HG03280 (cell line): Measurements from ENCODE around the gene TARDBP.
A peak's percentile ranks its signal among the peaks of the same experiment; 100 is the strongest.
"Not testable (repeated sequence)": the region's sequence is repeated elsewhere in the genome, so short reads cannot be mapped to it uniquely, and the experiment has no call there.

Source experiments
- ATAC-seq: cut with Tn5 transposase; IDR thresholded peaks from one replicate; pipeline ENCODE4 v1.9.1; 2021; ENCODE audit warnings: mild to moderate bottlenecking, moderate library complexity; ENCODE audit not compliant: unreplicated experiment

Gene TARDBP

GRCh38 chr1:11012260-11013159 is at the start of gene TARDBP:
TARDBP (plus strand) TSS chr1:11012654; CDS start chr1:11013728, 1,074 bp downstream.
- ATAC-seq: peak; percentile 87

- ATAC-seq: no peak
Observed at GRCh38 chr1:10965546-10966226, 46.8 kb upstream of the TARDBP start.

GRCh38 chr1:10967090-10967489 is 45.4 kb upstream of the TARDBP start:
- no peak for ATAC-seq

- ATAC-seq: no peak
Observed at GRCh38 chr1:10968411-10968826, 44.0 kb upstream of the TARDBP start.

- no peak for ATAC-seq
Observed at GRCh38 chr1:10969267-10969970, 43.0 kb upstream of the TARDBP start.

GRCh38 chr1:10969971-10970332 is 42.5 kb upstream of the TARDBP start:
- no peak for ATAC-seq

GRCh38 chr1:10973552-10973951 is 38.9 kb upstream of the TARDBP start:
- ATAC-seq: no peak

GRCh38 chr1:10973956-10974881 is 38.2 kb upstream of the TARDBP start:
- ATAC-seq: no peak

GRCh38 chr1:10975567-10976326 is 36.7 kb upstream of the TARDBP start:
- no peak for ATAC-seq

GRCh38 chr1:10978719-10979118 is 33.7 kb upstream of the TARDBP start:
- no peak for ATAC-seq

GRCh38 chr1:10979483-10979920 is 33.0 kb upstream of the TARDBP start:
- ATAC-seq: no peak

GRCh38 chr1:10980094-10980577 is 32.3 kb upstream of the TARDBP start:
- ATAC-seq: no peak

GRCh38 chr1:10980841-10981727 is 31.4 kb upstream of the TARDBP start:
- ATAC-seq: no peak

GRCh38 chr1:10986525-10986890 is 25.9 kb upstream of the TARDBP start:
- no peak for ATAC-seq

- ATAC-seq: no peak
Observed at GRCh38 chr1:10987840-10988417, 24.5 kb upstream of the TARDBP start.

- ATAC-seq: no peak
Observed at GRCh38 chr1:10989095-10989494, 23.4 kb upstream of the TARDBP start.

GRCh38 chr1:10989920-10990516 is 22.4 kb upstream of the TARDBP start:
- ATAC-seq: not testable (repeated sequence)

GRCh38 chr1:10990828-10991227 is 21.6 kb upstream of the TARDBP start:
- no peak for ATAC-seq
